PC-3 (cell line): ENCODE measurements around the gene TTC6.

Source experiments
- CTCF ChIP-seq: fragments of 300-600 bp; sonication (generic); conservative IDR thresholded peaks from 2 replicates; pipeline ENCODE4 v1.5.1; 2017; ENCODE audit warnings: antibody characterized with exemption, low read depth, mild to moderate bottlenecking, low read length
- EZH2 ChIP-seq: fragments of 300-600 bp; sonication (generic); IDR thresholded peaks from one replicate; pipeline ENCODE4 v1.6.1; 2017; ENCODE audit warnings: antibody characterized with exemption, mild to moderate bottlenecking, low read length; ENCODE audit not compliant: unreplicated experiment
- EZH2phosphoT487 ChIP-seq: fragments of 300-600 bp; sonication (generic); IDR thresholded peaks from 2 replicates; pipeline ENCODE4 v1.6.1; 2018; ENCODE audit warnings: mild to moderate bottlenecking, antibody characterized with exemption, low read length, borderline replicate concordance

- TF ChIP-seq CTCF (no peak), EZH2phosphoT487 (no peak), EZH2 (no peak)
Measured at GRCh38 chr14:37642125-37642524, 46.7 kb downstream of the TTC6 start.
